Stimulated activated CD4-positive, alpha-beta T cell treated with anti-CD3 and anti-CD28 coated beads, Interleukin-1b, Interleukin-23, amount 100 ng/mL, for 24 hours (primary cell): ENCODE measurements around the gene HGFAC.

ENCODE experiments used
- DNase-seq, 4 experiments: peaks; one replicate each; pipeline ENCODE4 v3.0.0-alpha.2; 2020; ENCODE audit warnings: low read depth in 4 of 4, low spot score in 1 of 4

Gene HGFAC

GRCh38 chr4:3423952-3424351, 17.8 kb upstream of the HGFAC start:
- DNase-seq: no peak

GRCh38 chr4:3424522-3425095, 17.2 kb upstream of the HGFAC start:
- DNase-seq: no peak

- DNase-seq: no peak
Observed at GRCh38 chr4:3426465-3427133, 15.2 kb upstream of the HGFAC start.

GRCh38 chr4:3427134-3427476, 14.7 kb upstream of the HGFAC start:
- DNase-seq: no peak

GRCh38 chr4:3427706-3428446, 13.9 kb upstream of the HGFAC start:
- DNase-seq: no peak

GRCh38 chr4:3429651-3430050, 12.1 kb upstream of the HGFAC start:
- no peak for DNase-seq

GRCh38 chr4:3430524-3430923, 11.2 kb upstream of the HGFAC start:
- DNase-seq: no peak

GRCh38 chr4:3431446-3431993, 10.2 kb upstream of the HGFAC start:
- DNase-seq: no peak

GRCh38 chr4:3432381-3432790, 9.4 kb upstream of the HGFAC start:
- no peak for DNase-seq

GRCh38 chr4:3433138-3433869, 8.5 kb upstream of the HGFAC start:
- DNase-seq: no peak

- DNase-seq: no peak
Observed at GRCh38 chr4:3434881-3435685, 6.7 kb upstream of the HGFAC start.

- DNase-seq: no peak
Observed at GRCh38 chr4:3435686-3435956, 6.1 kb upstream of the HGFAC start.

GRCh38 chr4:3436048-3436797, 5.5 kb upstream of the HGFAC start:
- DNase-seq: no peak

- DNase-seq: no peak
Observed at GRCh38 chr4:3436798-3437581, 4.8 kb upstream of the HGFAC start.

GRCh38 chr4:3437582-3437936, 4.2 kb upstream of the HGFAC start:
- DNase-seq: no peak

- no peak for DNase-seq
Observed at GRCh38 chr4:3437998-3438846, 3.5 kb upstream of the HGFAC start.

GRCh38 chr4:3438847-3439180, 3.0 kb upstream of the HGFAC start:
- no peak for DNase-seq

- no peak for DNase-seq
Observed at GRCh38 chr4:3439391-3439790, 2.4 kb upstream of the HGFAC start.

- DNase-seq: no peak
Observed at GRCh38 chr4:3440011-3440410, 1.8 kb upstream of the HGFAC start.
